ENCODE results near the gene NAV2.

- TF ChIP-seq POLR2AphosphoS5 (IDR thresholded peaks at IDR 0.05; ENCODE audit: borderline replicate concordance, low read depth, low read length): no peak
- TF ChIP-seq EZH2 (IDR thresholded peaks at IDR 0.05): no peak
- no peak for TF ChIP-seq FOXP2 (optimal IDR thresholded peaks at IDR 0.05; ENCODE audit: control extremely low read depth, extremely low read length, insufficient read depth)
Measured at GRCh38 chr11:20078846-20079245, 366.2 kb downstream of the NAV2 start.

Data from SK-N-MC (cell line).